HepG2 (cell line): ENCODE data around the gene CEBPG. TPM values are rescaled to one million over a fixed set of nuclear protein-coding genes. Genes with fewer than 3 reads are reported as not detected.

Experiments used
- ARNTL ChIP-seq: sonication (generic); formaldehyde crosslinking; IDR thresholded peaks from 2 replicates; pipeline ENCODE4 v1.4.0; 2020; ENCODE audit warnings: mild to moderate bottlenecking, missing genetic modification reagents
- ELF3 ChIP-seq: IDR thresholded peaks from 2 replicates; pipeline ENCODE4 v1.6.1; 2016; ENCODE audit warnings: missing genetic modification reagents, missing compliant biosample characterization
- EZH2 ChIP-seq: conservative IDR thresholded peaks from 2 replicates; pipeline ENCODE4 v1.6.1; 2012; ENCODE audit warnings: mild to moderate bottlenecking, low read depth, low read length, moderate library complexity
- GATAD1 ChIP-seq: IDR thresholded peaks from 2 replicates; pipeline ENCODE4 v1.6.1; 2016; ENCODE audit warnings: missing genetic modification reagents, missing compliant biosample characterization
- MLLT10 ChIP-seq: sonication (generic); formaldehyde crosslinking; IDR thresholded peaks from 2 replicates; pipeline ENCODE4 v1.4.0; 2020; ENCODE audit warnings: missing genetic modification reagents
- MYC ChIP-seq: sonication (generic); formaldehyde crosslinking; IDR thresholded peaks from 2 replicates; pipeline ENCODE4 v1.9.0; 2021; ENCODE audit warnings: missing genetic modification reagents, borderline replicate concordance
- POLR2AphosphoS5 ChIP-seq: IDR thresholded peaks from 2 replicates; pipeline ENCODE4 v1.6.1; 2012; ENCODE audit warnings: low read depth, low read length
- SIX4 ChIP-seq: sonication (generic); formaldehyde crosslinking; IDR thresholded peaks from 2 replicates; pipeline ENCODE4 v1.4.0; 2020; ENCODE audit warnings: missing genetic modification reagents
- TRAFD1 ChIP-seq: sonication (generic); formaldehyde crosslinking; IDR thresholded peaks from 2 replicates; pipeline ENCODE4 v1.5.1; 2020; ENCODE audit warnings: missing genetic modification reagents, mild to moderate bottlenecking, borderline replicate concordance
- ZBTB44 ChIP-seq: sonication (generic); formaldehyde crosslinking; IDR thresholded peaks from 2 replicates; pipeline ENCODE4 v1.4.0; 2020; ENCODE audit warnings: missing genetic modification reagents
- ZNF180 ChIP-seq: sonication (generic); formaldehyde crosslinking; IDR thresholded peaks from 2 replicates; pipeline ENCODE4 v1.4.0; 2020; ENCODE audit warnings: low read depth, missing genetic modification reagents, borderline replicate concordance
- ZNF407 ChIP-seq: sonication (generic); formaldehyde crosslinking; IDR thresholded peaks from one replicate; pipeline ENCODE4 v1.5.1; 2020; ENCODE audit warnings: mild to moderate bottlenecking, missing genetic modification reagents; ENCODE audit errors: not compliant biosample characterization
- polyA plus RNA-seq, 8 experiments: library from polyadenylated mRNA; depleted of rRNA in 3 of 8; stranded (reverse) in 7 of 8; unstranded in 1 of 8; fragments of >200 nt; fragmentation: Illumina TruSeq in 4 of 8; extraction: Trizol in 4 of 8; gene quantifications; 2 replicates each; pipeline versions ENCODE4 v1.2.1 to v1.2.3, GENCODE V29; 2011 to 2016; ENCODE audit warnings: low read depth in 4 of 8, missing spikeins in 1 of 8, mixed read lengths in 1 of 8; ENCODE audit not compliant: insufficient read depth in 1 of 8
- total RNA-seq, 5 experiments: library from RNA; depleted of rRNA; stranded (reverse); fragments of >200 nt; fragmentation: Illumina TruSeq; extraction: Trizol; gene quantifications; 2 replicates each; pipeline ENCODE4 v1.2.3, GENCODE V29; 2016; ENCODE audit warnings: low read depth in 1 of 5

CEBPG gene
- total and polyA plus RNA-seq, 2 of the 13 experiments (the other 11 are each of a cell fraction or from before 2014, with no cell fraction given): 25.7 to 34.3 TPM

GRCh38 chr19:33396701-33397535 lies 23.4 kb downstream of the CEBPG start (continued):
- TF ChIP-seq ZNF407 (CRISPR knock-in tag) (no peak), GATAD1 (CRISPR knock-in tag) (peak; percentile 67; the same call in 1 of the 2 replicates), TRAFD1 (CRISPR knock-in tag) (0 out of 2 replicates have a peak, but pooled peaks have one; percentile 43), MLLT10 (CRISPR knock-in tag) (no peak), ZBTB44 (CRISPR knock-in tag) (no peak), SIX4 (CRISPR knock-in tag) (peak; percentile 58; the same call in 1 of the 2 replicates), POLR2AphosphoS5 (0 out of 2 replicates have a peak, but pooled peaks have one; percentile 41), ELF3 (CRISPR knock-in tag) (peak; percentile 90), ZNF180 (CRISPR knock-in tag) (no peak), MYC (peak; percentile 74; the same call in 1 of the 2 replicates), ARNTL (CRISPR knock-in tag) (peak; percentile 98), EZH2 (no peak)
